ENCODE data around the gene BNIPL. TPM values are rescaled to one million over a fixed set of nuclear protein-coding genes. Genes with fewer than 3 reads are reported as not detected.

BNIPL gene
- total RNA-seq, 1 experiment from 2014 or later: 0.46 TPM

DNA sequence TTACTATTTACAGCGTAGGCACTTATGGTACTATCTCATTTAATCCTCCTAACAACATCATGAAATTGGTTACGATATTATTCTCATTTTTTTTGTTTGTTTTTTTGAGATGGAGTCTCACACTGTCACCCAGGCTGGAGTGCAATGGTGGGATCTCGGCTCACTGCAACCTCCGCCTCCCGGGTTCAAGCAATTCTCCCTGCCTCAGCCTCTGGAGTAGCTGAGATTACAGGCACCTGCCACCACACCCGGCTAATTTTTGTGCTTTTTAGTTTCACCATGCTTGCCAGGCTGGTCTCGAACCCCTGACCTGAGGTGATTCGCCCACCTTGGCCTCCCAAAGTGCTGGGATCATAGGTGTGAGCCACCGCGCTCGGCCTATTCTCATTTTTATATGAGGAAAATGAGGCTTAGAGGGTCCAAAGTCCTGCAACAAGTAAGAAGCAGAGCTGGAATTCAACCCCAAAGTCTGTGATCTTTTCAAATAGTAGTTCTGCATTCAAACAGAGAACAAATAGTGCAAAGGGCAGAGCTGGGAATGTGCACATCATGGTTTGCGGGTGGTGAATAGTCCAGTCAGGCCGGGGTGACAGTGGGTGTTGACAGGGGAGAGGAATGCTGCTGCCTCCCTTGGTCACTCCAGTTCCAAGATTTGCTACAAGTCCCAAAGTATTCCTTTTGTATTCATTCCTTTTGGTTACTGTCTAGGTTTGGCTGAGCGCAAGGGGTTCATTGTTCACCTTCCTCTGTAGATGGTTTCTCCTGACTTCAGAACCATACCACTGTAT, 23.5 kb upstream of the BNIPL start:
- Histone ChIP-seq H3K36me3 (ENCODE audit: control insufficient read depth, insufficient read depth, low read length) (no peaks in the 10 kb centered on the region), H3K27me3 (ENCODE audit: control insufficient read depth, insufficient read depth, low read length) (no peaks in the 10 kb centered on the region), H3K4me1 (ENCODE audit: control insufficient read depth, insufficient read depth, low read length) (peaks cover 7% of the 10 kb centered on the region), H3K27ac (ENCODE audit: low read length) (no peak overlapping the region), H3K4me3 (ENCODE audit: low read depth in 2 of 2, low read length in 2 of 2) (no peak overlapping the region), H3K9me3 (ENCODE audit: control insufficient read depth, insufficient read depth, low read depth, low read length) (no peaks in the 10 kb centered on the region)
- no peak for TF ChIP-seq SIN3A (IDR thresholded peaks at IDR 0.05; ENCODE audit: borderline replicate concordance, insufficient read depth, low read depth, low read length)
- TF ChIP-seq POLR2AphosphoS5 (IDR thresholded peaks at IDR 0.05; ENCODE audit: low read depth, low read length): no peak
- TF ChIP-seq TCF7L2 (IDR thresholded peaks at IDR 0.05; ENCODE audit: low read depth, low read length): no peak
- TF ChIP-seq, protein P1, sequence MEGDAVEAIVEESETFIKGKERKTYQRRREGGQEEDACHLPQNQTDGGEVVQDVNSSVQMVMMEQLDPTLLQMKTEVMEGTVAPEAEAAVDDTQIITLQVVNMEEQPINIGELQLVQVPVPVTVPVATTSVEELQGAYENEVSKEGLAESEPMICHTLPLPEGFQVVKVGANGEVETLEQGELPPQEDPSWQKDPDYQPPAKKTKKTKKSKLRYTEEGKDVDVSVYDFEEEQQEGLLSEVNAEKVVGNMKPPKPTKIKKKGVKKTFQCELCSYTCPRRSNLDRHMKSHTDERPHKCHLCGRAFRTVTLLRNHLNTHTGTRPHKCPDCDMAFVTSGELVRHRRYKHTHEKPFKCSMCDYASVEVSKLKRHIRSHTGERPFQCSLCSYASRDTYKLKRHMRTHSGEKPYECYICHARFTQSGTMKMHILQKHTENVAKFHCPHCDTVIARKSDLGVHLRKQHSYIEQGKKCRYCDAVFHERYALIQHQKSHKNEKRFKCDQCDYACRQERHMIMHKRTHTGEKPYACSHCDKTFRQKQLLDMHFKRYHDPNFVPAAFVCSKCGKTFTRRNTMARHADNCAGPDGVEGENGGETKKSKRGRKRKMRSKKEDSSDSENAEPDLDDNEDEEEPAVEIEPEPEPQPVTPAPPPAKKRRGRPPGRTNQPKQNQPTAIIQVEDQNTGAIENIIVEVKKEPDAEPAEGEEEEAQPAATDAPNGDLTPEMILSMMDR (IDR thresholded peaks at IDR 0.05): no peak
- TF ChIP-seq, protein P2, sequence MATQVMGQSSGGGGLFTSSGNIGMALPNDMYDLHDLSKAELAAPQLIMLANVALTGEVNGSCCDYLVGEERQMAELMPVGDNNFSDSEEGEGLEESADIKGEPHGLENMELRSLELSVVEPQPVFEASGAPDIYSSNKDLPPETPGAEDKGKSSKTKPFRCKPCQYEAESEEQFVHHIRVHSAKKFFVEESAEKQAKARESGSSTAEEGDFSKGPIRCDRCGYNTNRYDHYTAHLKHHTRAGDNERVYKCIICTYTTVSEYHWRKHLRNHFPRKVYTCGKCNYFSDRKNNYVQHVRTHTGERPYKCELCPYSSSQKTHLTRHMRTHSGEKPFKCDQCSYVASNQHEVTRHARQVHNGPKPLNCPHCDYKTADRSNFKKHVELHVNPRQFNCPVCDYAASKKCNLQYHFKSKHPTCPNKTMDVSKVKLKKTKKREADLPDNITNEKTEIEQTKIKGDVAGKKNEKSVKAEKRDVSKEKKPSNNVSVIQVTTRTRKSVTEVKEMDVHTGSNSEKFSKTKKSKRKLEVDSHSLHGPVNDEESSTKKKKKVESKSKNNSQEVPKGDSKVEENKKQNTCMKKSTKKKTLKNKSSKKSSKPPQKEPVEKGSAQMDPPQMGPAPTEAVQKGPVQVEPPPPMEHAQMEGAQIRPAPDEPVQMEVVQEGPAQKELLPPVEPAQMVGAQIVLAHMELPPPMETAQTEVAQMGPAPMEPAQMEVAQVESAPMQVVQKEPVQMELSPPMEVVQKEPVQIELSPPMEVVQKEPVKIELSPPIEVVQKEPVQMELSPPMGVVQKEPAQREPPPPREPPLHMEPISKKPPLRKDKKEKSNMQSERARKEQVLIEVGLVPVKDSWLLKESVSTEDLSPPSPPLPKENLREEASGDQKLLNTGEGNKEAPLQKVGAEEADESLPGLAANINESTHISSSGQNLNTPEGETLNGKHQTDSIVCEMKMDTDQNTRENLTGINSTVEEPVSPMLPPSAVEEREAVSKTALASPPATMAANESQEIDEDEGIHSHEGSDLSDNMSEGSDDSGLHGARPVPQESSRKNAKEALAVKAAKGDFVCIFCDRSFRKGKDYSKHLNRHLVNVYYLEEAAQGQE (IDR thresholded peaks at IDR 0.05; ENCODE audit: insufficient read depth in 1 of 2, low read depth in 2 of 2, low read length in 1 of 2): no peak
- CTCF ChIA-PET: no interaction called here
- ATAC-seq (no peak), DNase-seq (ENCODE audit: low read depth, low spot score) (no peak)
- no TSS peak for BruUV-seq (replicated peaks)
- in situ Hi-C loops (cut with HindIII; ENCODE audit: low pct_unique_long_range_greater_than_20kb, low sequenced_read_pairs): no loop called here
- POLR2A ChIA-PET: no interaction called here
- intact Hi-C loops (cut with micrococcal nuclease; ENCODE audit: unreplicated experiment): no loop called here

DNA sequence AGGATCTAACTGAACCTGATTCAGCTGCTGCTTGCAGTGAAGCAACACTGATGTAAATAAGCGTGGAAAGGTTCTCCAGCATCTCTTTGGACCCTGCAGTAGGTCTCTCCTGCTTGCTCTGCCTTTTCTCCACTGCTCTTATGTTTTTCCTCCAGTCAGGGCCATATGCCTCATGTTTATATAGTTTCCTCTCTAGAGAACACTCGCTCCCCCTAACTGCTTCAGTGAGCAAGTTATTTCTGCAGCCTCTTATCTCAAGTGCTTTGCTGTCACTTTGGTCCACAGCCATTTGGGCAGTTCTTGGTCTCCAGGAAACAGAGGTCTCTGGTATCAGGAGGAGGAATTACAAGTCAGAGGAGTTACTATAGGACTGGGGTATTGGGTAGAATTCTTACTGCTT, 22.9 kb upstream of the BNIPL start:
- Histone ChIP-seq H3K9me3 (ENCODE audit: control insufficient read depth, insufficient read depth, low read depth, low read length) (no peaks in the 10 kb centered on the region), H3K36me3 (ENCODE audit: control insufficient read depth, insufficient read depth, low read length) (no peaks in the 10 kb centered on the region), H3K27me3 (ENCODE audit: control insufficient read depth, insufficient read depth, low read length) (no peaks in the 10 kb centered on the region), H3K4me1 (ENCODE audit: control insufficient read depth, insufficient read depth, low read length) (peaks cover 7% of the 10 kb centered on the region), H3K27ac (ENCODE audit: low read length) (no peak overlapping the region), H3K4me3 (ENCODE audit: low read depth in 2 of 2, low read length in 2 of 2) (no peak overlapping the region)
- ChIA-PET CTCF (no interaction called here), POLR2A (no interaction called here)
- BruUV-seq (replicated peaks): no TSS peak
- intact Hi-C loops (cut with micrococcal nuclease; ENCODE audit: unreplicated experiment): no loop called here
- TF ChIP-seq POLR2AphosphoS5 (IDR thresholded peaks at IDR 0.05; ENCODE audit: low read depth, low read length): no peak
- TF ChIP-seq, protein P2 (IDR thresholded peaks at IDR 0.05; ENCODE audit: insufficient read depth in 1 of 2, low read depth in 2 of 2, low read length in 1 of 2): no peak
- no peak for TF ChIP-seq SIN3A (IDR thresholded peaks at IDR 0.05; ENCODE audit: borderline replicate concordance, insufficient read depth, low read depth, low read length)
- TF ChIP-seq TCF7L2 (IDR thresholded peaks at IDR 0.05; ENCODE audit: low read depth, low read length): no peak
- TF ChIP-seq, protein P1 (IDR thresholded peaks at IDR 0.05): no peak
- DNase-seq (ENCODE audit: low read depth, low spot score): no peak
- ATAC-seq: no peak
- in situ Hi-C loops (cut with HindIII; ENCODE audit: low pct_unique_long_range_greater_than_20kb, low sequenced_read_pairs): no loop called here

All from Panc1 (cell line).